ENCODE data around the gene CCDC159.
"Not testable (repeated sequence)": the region's sequence is repeated elsewhere in the genome, so short reads cannot be mapped to it uniquely, and the experiment has no call there.

The CCDC159 gene

GRCh38 chr19:11374433-11375142 is 28.3 kb downstream of the CCDC159 start, which contains the start of gene SWSAP1:
SWSAP1 (plus strand) TSS chr19:11374666; CDS start chr19:11374681, 15 bp downstream.
- no peak for TF ChIP-seq CTCF (IDR thresholded peaks at IDR 0.05; ENCODE audit: insufficient read depth, low read length, missing control alignments)
- peak; percentile 94 for DNase-seq (ENCODE audit: low read depth, low spot score)
- ChIA-PET POLR2A (interaction anchor here (0.6 to 1.5 kb wide), 8 partner anchors 11 to 61 kb away, joined by 3 to 11 read pairs (median 3); partner anchors contain the start of genes CCDC159, ODAD3, PRKCSH and TMEM205), CTCF (interaction anchor here (0.7 to 5.6 kb wide), 10 partner anchors 9 to 162 kb away, joined by 3 to 18 read pairs (median 4); partner anchors contain the start of genes CCDC159, RGL3 and TMEM205)
- H3K4me3 ChIP-seq (ENCODE audit: low read depth, low read length): peak within 1 kb of the TSS; percentile 65

GRCh38 chr19:11375143-11375948 is 29.0 kb downstream of the CCDC159 start:
- CTCF ChIA-PET: interaction anchor here (0.7 to 5.6 kb wide), 11 partner anchors 8 to 161 kb away, joined by 3 to 18 read pairs (median 4); partner anchors contain the start of genes CCDC159, RGL3 and TMEM205

DNA sequence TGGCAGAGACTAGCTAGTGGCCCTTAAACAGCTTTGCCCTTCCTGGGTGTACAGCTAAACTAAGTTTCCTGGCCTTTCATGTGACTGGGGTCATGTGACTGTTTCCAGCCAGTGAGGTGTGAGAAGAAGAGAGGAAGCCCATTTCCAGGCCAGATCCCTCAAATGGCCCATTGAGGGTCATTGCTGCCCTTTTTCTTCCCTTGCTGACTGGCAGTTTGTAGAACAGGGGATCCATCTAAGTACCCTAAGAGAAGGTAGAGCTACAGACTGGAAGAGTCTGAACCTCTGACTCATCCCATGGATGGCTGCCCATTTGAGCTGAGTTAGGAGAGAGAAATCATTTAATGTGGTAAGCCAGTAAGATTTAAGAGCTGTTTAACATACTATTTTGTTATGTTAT is 30.9 kb downstream of the CCDC159 start:
- POLR2A ChIA-PET: interaction anchor here (0.5 to 0.7 kb wide), 4 partner anchors 31 to 142 kb away, joined by 3 to 5 read pairs (median 3); partner anchors contain the start of genes CCDC159 and TMEM205
- H3K4me3 ChIP-seq (ENCODE audit: low read depth, low read length): no peak overlapping the region
- CTCF ChIA-PET: interaction anchor here (0.8 to 5.6 kb wide), 11 partner anchors 8 to 239 kb away, joined by 3 to 18 read pairs (median 4); partner anchors contain the start of gene PRKCSH
- peak; percentile 57 for DNase-seq (ENCODE audit: low read depth, low spot score)
- no peak for TF ChIP-seq CTCF (IDR thresholded peaks at IDR 0.05; ENCODE audit: insufficient read depth, low read length, missing control alignments)

More at GRCh38 chr19:11375143-11375948, 29.0 kb downstream of the CCDC159 start:
- POLR2A ChIA-PET: interaction anchor here (0.6 to 1.5 kb wide), 6 partner anchors 12 to 44 kb away, joined by 3 to 11 read pairs (median 3); no protein-coding TSS in a partner anchor
- peak overlapping the region; percentile 39 for H3K4me3 ChIP-seq (ENCODE audit: low read depth, low read length)
- TF ChIP-seq CTCF (IDR thresholded peaks at IDR 0.05; ENCODE audit: insufficient read depth, low read length, missing control alignments): no peak
- no peak for DNase-seq (ENCODE audit: low read depth, low spot score)

DNA sequence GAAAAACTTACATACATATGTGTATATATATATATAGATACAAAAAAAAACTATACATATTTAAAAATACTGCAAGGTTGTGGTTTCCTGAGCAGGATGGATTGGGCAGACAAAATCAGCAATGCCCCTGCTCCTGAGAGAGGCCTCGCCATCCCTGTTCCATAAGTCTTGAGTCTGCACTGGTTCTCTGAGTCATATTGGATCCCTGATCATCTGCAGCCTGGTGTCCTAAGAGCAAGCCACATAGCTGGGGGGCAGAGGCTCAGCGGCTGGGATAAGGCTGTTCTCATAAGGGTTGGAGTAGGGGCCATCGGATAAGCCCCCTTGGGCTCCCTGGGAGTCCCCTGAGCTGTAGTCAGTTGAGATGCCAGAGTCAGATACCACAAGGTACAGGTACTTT is 31.4 kb downstream of the CCDC159 start:
- H3K4me3 ChIP-seq (ENCODE audit: low read depth, low read length): peak overlapping the region; percentile 3; the same call in 1 of the 2 replicates
- ChIA-PET CTCF (interaction anchor here (0.8 to 5.6 kb wide), 10 partner anchors 9 to 240 kb away, joined by 3 to 18 read pairs (median 4); partner anchors contain the start of gene PRKCSH), POLR2A (interaction anchor here (0.5 to 0.7 kb wide), 4 partner anchors 32 to 141 kb away, joined by 3 to 5 read pairs (median 3); partner anchors contain the start of genes CCDC159 and TMEM205)
- DNase-seq (ENCODE audit: low read depth, low spot score): no peak
- TF ChIP-seq CTCF (IDR thresholded peaks at IDR 0.05; ENCODE audit: insufficient read depth, low read length, missing control alignments): no peak

- peak; percentile 40 for TF ChIP-seq CTCF (IDR thresholded peaks at IDR 0.05; ENCODE audit: insufficient read depth, low read length, missing control alignments)
- ChIA-PET POLR2A (no interaction called here), CTCF (interaction anchor here (1.3 to 5.6 kb wide), 6 partner anchors 10 to 104 kb away, joined by 3 to 18 read pairs (median 6); partner anchors contain the start of gene PRKCSH)
- peak; percentile 36 for DNase-seq (ENCODE audit: low read depth, low spot score)
- no peak overlapping the region for H3K4me3 ChIP-seq (ENCODE audit: low read depth, low read length)
Measured at GRCh38 chr19:11378319-11379189, 32.2 kb downstream of the CCDC159 start.

DNA sequence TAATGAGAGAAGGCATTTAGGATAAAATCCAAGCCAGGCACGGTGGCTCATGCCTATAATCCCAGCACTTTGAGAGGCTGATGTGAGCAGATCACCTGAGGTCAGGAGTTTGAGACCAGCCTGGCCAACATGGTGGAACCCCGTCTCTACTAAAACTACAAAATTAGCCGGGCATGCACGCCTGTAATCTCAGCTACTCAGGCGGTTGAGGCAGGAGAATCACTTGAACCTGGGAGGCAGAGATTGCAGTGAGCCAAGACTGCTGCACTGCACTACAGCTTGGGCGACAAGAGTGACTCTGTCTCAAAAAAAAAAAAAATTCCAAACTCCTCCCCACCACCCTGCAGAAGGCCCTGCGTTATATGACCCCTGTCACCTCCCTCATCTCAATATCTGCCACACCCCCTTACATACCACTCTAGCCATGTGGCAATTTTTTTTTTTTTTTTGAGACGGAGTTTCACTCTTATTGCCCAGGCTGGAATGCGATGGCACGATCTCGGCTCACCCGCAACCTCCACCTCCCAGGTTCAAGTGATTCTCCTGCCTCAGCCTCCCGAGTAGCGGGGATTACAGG is 33.0 kb downstream of the CCDC159 start:
- H3K4me3 ChIP-seq (ENCODE audit: low read depth, low read length); DNase-seq (ENCODE audit: low read depth, low spot score); POLR2A ChIA-PET: not testable (repeated sequence)
- CTCF ChIA-PET: interaction anchor here (1.1 to 5.6 kb wide), 6 partner anchors 9 to 157 kb away, joined by 4 to 45 read pairs (median 8); no protein-coding TSS in a partner anchor

Measured in AG04449 (cell line).